ENCODE measurements around the gene HNF1A. TPM values are rescaled to one million over a fixed set of nuclear protein-coding genes. Genes with fewer than 3 reads are reported as not detected.
A peak's percentile ranks its signal among the peaks of the same experiment; 100 is the strongest.
"Not testable (repeated sequence)": the region's sequence is repeated elsewhere in the genome, so short reads cannot be mapped to it uniquely, and the experiment has no call there.

Gene HNF1A
- total and polyA plus RNA-seq, 4 donors, result 8.2 to 19.8 (median 10.6) TPM

DNA sequence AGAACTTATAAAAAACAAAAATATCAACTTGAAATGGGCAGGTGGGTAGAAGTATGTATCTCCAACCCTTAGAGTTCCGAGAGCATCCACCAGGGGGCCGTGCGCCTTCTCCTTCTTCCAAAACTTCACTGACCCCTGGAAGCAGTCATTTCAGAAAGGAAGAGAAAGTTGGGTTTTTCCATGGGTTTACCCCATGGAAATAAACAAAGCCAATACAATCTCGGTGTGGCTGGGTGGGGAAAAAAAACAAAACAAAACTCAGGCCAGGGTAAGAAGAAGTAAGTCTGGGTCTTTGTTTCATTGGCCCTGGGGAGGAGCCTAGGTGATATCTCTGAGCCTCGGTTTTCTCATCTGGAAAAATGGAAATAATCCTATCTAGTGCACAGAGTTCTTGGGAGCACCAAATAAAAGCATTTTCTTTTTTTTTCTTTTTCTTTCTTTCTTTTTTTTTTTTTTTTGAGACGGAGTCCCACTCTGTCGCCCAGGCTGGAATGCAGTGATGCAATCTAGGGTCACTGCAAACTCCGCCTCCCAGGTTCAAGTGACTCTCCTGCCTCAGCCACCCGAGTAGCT lies 33.6 kb upstream of the HNF1A start:
- peak; percentile 73 for DNase-seq (ENCODE audit: low spot score)
- TF ChIP-seq YY1 (IDR thresholded peaks at IDR 0.05), result no peak
- no peak for TF ChIP-seq NR2F2 (IDR thresholded peaks at IDR 0.05)
- TF ChIP-seq HNF4A (conservative IDR thresholded peaks at IDR 0.05), result peak in 1 of 2 donors; percentile 36
- TF ChIP-seq HNF4G (IDR thresholded peaks at IDR 0.05), result no peak
- peak in 1 of 2 donors; percentile 22 for TF ChIP-seq JUND (IDR thresholded peaks at IDR 0.05)
- no peak for TF ChIP-seq REST (IDR thresholded peaks at IDR 0.05)
- TF ChIP-seq FOXA1 (IDR thresholded peaks at IDR 0.05), result no peak
- no peak for TF ChIP-seq EGR1 (IDR thresholded peaks at IDR 0.05; ENCODE audit: low read depth in 2 of 2)
- no peak for TF ChIP-seq SP1 (IDR thresholded peaks at IDR 0.05)
- TF ChIP-seq TAF1 (conservative IDR thresholded peaks at IDR 0.05), result no peak
- TF ChIP-seq FOXA2 (IDR thresholded peaks at IDR 0.05), result no peak
- TF ChIP-seq ZBTB33 (IDR thresholded peaks at IDR 0.05), result no peak
- TF ChIP-seq RXRA (IDR thresholded peaks at IDR 0.05), result peak in 1 of 2 donors; percentile 74
- peak; percentile 78 to 83 for TF ChIP-seq RAD21 (IDR thresholded peaks at IDR 0.05)
- no peak for TF ChIP-seq GABPA (IDR thresholded peaks at IDR 0.05 in 1 of 2, conservative IDR thresholded peaks at IDR 0.05 in 1 of 2)
- TF ChIP-seq, protein P1, sequence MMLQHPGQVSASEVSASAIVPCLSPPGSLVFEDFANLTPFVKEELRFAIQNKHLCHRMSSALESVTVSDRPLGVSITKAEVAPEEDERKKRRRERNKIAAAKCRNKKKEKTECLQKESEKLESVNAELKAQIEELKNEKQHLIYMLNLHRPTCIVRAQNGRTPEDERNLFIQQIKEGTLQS (IDR thresholded peaks at IDR 0.05), result peak; percentile 38
- TF ChIP-seq CTCF (IDR thresholded peaks at IDR 0.05; ENCODE audit: low read depth, low read length, missing input control), result peak; percentile 70
- TF ChIP-seq, protein P2, sequence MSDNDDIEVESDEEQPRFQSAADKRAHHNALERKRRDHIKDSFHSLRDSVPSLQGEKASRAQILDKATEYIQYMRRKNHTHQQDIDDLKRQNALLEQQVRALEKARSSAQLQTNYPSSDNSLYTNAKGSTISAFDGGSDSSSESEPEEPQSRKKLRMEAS (IDR thresholded peaks at IDR 0.05), result no peak
- Histone ChIP-seq H3K27me3 (ENCODE audit: control insufficient read depth in 4 of 4, insufficient read depth in 4 of 4, low read length in 3 of 4) (no peaks in the 10 kb centered on the region), H3K9ac (ENCODE audit: low read depth in 1 of 2, low read length in 2 of 2) (no peak overlapping the region), H3K36me3 (ENCODE audit: control insufficient read depth in 4 of 4, insufficient read depth in 3 of 4, low read depth in 1 of 4, low read length in 3 of 4) (no peaks in the 10 kb centered on the region), H3K4me3 (ENCODE audit: low read depth in 1 of 3, low read length in 3 of 3) (no peak overlapping the region), H3K4me1 (ENCODE audit: control insufficient read depth in 4 of 4, insufficient read depth in 4 of 4, low read length in 3 of 4) (peaks cover 0 to 2% (median 0%) of the 10 kb centered on the region in 4 donors), H3K27ac (ENCODE audit: low read depth in 1 of 2, low read length in 2 of 2) (no peak overlapping the region), H3K9me3 (ENCODE audit: control insufficient read depth in 4 of 4, low read length in 3 of 4) (no peaks in the 10 kb centered on the region)
- 31% methylated on average over 9 of the region's 9 CpGs for WGBS

DNA sequence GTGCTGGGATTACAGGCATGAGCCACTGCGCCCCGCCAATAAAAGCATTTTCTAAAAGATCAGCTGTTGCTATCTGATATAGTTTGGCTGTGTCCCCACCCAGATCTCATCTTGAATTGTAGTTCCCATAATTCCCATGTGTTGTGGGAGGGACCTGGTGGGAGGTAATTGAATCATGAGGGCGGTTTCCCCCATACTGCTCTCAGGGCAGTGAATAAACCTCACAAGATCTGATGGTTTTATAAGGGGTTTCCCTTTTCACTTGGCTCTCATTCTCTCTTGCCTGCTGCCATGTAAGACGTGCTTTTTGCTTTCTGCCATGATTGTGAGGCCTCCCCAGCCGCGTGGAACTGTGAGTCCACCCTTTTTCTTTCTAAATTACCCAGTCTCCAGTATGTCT lies 32.8 kb upstream of the HNF1A start:
- H3K36me3 ChIP-seq (ENCODE audit: control insufficient read depth in 4 of 4, insufficient read depth in 3 of 4, low read depth in 1 of 4, low read length in 3 of 4); DNase-seq (ENCODE audit: low spot score); H3K27me3 ChIP-seq (ENCODE audit: control insufficient read depth in 4 of 4, insufficient read depth in 4 of 4, low read length in 3 of 4); H3K9ac ChIP-seq (ENCODE audit: low read depth in 1 of 2, low read length in 2 of 2); H3K4me1 ChIP-seq (ENCODE audit: control insufficient read depth in 4 of 4, insufficient read depth in 4 of 4, low read length in 3 of 4); H3K4me3 ChIP-seq (ENCODE audit: low read depth in 1 of 3, low read length in 3 of 3); H3K27ac ChIP-seq (ENCODE audit: low read depth in 1 of 2, low read length in 2 of 2); H3K9me3 ChIP-seq (ENCODE audit: control insufficient read depth in 4 of 4, low read length in 3 of 4): not testable (repeated sequence)
- 81% methylated on average over 6 of the region's 6 CpGs for whole genome bisulfite sequencing

DNA sequence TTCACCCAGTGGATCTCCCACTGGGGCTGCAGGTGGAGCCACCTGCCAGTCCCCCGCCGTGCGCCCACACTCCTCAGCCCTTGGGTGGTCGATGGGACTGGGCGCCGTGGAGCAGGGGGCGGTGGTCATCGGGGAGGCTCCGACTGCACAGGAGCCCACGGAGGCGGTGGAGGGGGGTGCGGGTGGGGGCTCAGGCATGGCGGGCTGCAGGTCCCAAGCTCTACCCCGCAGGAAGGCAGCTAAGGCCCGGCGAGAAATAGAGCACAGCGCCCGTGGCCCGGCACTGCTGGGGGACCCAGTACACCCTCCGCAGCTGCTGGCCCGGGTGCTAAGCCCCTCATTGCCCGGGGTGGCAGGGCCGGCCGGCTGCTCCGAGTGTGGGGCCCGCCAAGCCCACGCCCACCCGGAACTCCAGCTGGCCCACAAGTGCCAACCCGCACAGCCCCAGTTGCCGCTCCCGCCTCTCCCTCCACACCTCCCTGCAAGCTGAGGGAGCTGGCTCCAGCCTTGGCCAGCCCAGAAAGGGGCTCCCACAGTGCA lies 28.0 kb upstream of the HNF1A start:
- H3K9ac ChIP-seq (ENCODE audit: low read depth in 1 of 2, low read length in 2 of 2); H3K27ac ChIP-seq (ENCODE audit: low read depth in 1 of 2, low read length in 2 of 2); H3K36me3 ChIP-seq (ENCODE audit: control insufficient read depth in 4 of 4, insufficient read depth in 3 of 4, low read depth in 1 of 4, low read length in 3 of 4); H3K4me3 ChIP-seq (ENCODE audit: low read depth in 1 of 3, low read length in 3 of 3); H3K4me1 ChIP-seq (ENCODE audit: control insufficient read depth in 4 of 4, insufficient read depth in 4 of 4, low read length in 3 of 4); H3K9me3 ChIP-seq (ENCODE audit: control insufficient read depth in 4 of 4, low read length in 3 of 4); H3K27me3 ChIP-seq (ENCODE audit: control insufficient read depth in 4 of 4, insufficient read depth in 4 of 4, low read length in 3 of 4); DNase-seq (ENCODE audit: low spot score): not testable (repeated sequence)
- WGBS, result 98% methylated on average over 31 of the region's 31 CpGs
